ENCODE data around the gene FAM78A.

- TF ChIP-seq EP300 (IDR thresholded peaks at IDR 0.05) (no peak), CTCF (IDR thresholded peaks at IDR 0.05) (no peak)
These were observed 42.8 kb downstream of the FAM78A start for GRCh38 chr9:131233556-131233955.
